ENCODE data around the gene C16orf92.

The C16orf92 gene

DNA sequence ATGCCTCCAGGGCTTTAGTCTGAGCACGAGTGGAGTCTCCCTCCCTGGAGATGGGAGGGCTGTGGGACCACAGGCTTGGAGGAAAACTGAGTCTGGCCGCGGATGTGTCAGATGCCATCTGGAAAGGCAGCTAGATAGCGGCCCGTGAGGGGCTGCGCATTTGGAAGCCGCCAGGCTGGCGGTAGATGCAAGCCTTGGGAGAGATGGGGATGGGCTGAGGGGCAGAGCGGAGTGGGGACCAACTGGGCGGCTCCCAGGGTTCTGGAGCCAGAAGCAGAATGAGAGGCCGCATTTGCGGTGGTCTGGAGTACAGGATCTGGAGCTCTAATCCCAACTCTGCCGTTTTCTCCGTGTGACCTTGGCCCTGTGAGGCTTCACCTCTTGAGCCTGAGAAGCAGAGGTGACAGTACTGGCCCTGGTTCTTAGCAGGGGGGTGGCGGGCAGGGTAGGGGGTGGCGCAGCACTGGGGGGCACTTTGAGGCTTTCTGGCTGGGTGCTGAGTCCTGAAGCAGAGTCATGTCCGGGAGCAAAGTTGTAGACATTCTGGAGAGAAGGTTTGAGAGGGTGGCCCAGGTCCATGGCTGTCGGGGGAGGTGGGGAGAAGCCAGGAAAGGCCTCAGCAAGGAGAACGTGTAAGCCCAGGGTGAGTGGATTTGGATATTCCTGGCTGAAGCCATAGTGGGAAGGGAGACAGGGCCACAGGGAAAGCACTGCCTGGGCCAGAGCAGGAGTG is 20.2 kb upstream of the C16orf92 start:
- no peak for DNase-seq (ENCODE audit: low read depth)
- TF ChIP-seq, protein P1, sequence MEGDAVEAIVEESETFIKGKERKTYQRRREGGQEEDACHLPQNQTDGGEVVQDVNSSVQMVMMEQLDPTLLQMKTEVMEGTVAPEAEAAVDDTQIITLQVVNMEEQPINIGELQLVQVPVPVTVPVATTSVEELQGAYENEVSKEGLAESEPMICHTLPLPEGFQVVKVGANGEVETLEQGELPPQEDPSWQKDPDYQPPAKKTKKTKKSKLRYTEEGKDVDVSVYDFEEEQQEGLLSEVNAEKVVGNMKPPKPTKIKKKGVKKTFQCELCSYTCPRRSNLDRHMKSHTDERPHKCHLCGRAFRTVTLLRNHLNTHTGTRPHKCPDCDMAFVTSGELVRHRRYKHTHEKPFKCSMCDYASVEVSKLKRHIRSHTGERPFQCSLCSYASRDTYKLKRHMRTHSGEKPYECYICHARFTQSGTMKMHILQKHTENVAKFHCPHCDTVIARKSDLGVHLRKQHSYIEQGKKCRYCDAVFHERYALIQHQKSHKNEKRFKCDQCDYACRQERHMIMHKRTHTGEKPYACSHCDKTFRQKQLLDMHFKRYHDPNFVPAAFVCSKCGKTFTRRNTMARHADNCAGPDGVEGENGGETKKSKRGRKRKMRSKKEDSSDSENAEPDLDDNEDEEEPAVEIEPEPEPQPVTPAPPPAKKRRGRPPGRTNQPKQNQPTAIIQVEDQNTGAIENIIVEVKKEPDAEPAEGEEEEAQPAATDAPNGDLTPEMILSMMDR (IDR thresholded peaks at IDR 0.05; ENCODE audit: low read length, missing control alignments): no peak
- no peak overlapping the region for H3K4me3 ChIP-seq (replicated peaks; ENCODE audit: low read depth, low read length)

DNA sequence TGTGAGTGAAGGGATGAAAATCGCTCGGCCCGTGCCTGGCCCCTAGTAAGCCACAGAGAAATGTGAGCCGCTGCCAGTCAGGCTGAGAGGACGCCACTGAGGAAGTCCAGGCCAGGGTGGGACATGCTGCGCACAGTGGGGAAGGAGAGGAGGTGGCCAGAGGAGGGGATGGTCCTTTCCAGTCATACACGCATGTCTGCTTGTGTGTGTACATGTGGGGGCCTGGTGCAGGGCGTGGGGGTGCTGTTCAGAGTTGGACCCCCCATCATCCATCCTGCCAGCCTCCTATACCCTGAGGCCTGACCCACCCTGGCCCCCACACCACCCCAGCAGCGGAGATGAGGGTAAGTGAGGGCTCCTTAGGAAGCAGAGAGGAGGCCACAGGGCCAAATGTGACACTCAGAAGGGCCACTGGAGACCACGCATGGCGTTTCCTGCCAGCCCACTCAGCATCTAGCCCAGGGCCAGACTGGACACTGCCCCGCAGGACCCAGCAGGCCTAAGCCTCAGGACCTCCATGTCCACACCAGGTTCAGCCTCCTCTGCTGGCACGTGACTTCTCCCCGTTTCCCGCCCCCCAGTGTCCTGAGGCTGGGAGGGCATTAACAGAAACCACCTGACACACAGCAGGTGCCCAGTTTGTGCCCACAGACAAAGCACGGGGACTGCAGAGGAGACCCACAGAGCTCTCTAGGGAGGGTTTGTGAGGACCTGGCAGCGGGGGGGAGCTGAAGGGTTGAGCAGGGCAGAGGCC is 19.2 kb upstream of the C16orf92 start:
- H3K4me3 ChIP-seq (replicated peaks; ENCODE audit: low read depth, low read length): no peak overlapping the region
- no peak for DNase-seq (ENCODE audit: low read depth)
- TF ChIP-seq, protein P1 (IDR thresholded peaks at IDR 0.05; ENCODE audit: low read length, missing control alignments): no peak

DNA sequence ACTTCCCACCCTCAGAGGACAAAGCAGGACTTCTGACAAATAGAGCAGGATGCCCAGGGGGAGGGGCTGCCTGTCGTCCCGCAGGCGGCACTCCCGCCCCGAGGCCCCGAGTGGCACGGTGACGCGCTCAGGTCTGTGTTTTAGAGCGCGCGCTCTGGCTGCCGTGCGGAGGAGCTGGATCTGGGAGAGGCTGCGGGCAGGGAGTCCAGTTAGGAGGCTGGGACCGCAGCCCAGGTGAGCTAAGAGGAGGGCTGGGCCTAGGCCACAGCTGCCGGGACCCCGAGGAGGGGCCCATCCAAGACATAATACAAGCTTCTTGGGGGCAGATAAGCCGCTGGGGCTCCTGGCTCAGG is 18.6 kb upstream of the C16orf92 start:
- no peak overlapping the region for H3K4me3 ChIP-seq (replicated peaks; ENCODE audit: low read depth, low read length)
- TF ChIP-seq, protein P1 (IDR thresholded peaks at IDR 0.05; ENCODE audit: low read length, missing control alignments): no peak
- DNase-seq (ENCODE audit: low read depth): no peak

DNA sequence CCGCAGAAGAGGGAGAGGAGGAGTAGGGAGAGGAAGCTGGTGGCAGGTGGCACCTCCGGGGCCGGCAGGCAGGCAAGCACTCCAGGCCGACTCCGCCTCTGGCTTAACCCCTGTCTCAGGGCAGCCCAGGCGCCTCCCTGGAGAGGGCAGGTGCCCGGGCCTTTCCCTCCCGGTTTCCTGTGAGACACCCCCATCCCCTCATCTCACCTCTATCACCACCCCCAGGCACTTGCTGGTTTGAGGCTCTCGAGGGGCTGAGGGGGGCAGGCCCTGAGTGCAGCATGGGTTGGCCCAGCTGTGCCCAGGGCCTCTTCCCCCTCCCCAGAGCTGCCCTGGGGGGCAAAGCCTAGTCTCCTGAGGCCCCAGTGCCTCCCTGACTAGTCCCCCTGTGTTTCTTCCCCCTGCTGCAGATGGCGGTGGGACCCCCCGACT is 18.2 kb upstream of the C16orf92 start:
- TF ChIP-seq, protein P1 (IDR thresholded peaks at IDR 0.05; ENCODE audit: low read length, missing control alignments): no peak
- DNase-seq (ENCODE audit: low read depth): no peak
- no peak overlapping the region for H3K4me3 ChIP-seq (replicated peaks; ENCODE audit: low read depth, low read length)

DNA sequence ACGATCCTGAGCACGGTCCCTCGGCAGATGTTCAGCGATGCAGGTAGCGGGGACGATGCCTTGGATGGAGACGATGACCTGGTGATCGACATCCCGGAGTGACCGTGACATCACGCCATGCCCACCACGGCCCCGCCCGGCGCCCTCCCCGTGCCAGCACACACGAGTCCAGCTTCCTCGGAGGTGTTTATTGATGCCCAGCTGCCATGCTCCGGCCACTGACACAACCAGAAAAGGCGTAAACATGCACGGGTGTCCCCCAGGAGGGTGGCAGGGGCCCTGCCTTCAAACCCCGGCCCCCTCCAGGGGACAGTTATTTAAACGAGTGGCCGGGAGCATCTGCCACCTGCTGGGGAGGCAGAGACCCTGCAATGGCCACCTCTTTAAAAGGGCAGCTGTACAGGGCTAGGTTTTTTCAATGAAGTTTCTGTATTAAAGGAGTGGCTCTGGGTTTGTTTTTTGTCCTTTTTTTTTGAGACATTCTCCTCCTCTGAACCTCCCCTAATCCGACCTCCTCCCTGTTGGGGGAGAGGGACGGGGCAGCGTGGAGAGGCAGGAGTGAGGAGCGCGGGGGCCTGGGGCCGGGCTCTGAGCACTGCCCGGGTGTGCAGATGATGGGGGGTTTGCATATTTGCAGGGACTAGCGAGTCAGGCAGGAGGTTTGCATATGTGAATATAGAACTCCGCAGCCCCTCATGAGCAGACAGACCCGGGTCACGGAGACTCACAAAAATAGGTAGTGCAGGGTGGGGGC is 17.5 kb upstream of the C16orf92 start:
- TF ChIP-seq, protein P1 (IDR thresholded peaks at IDR 0.05; ENCODE audit: low read length, missing control alignments): peak; percentile 83
- H3K4me3 ChIP-seq (replicated peaks; ENCODE audit: low read depth, low read length): no peak overlapping the region
- peak; percentile 52 for DNase-seq (ENCODE audit: low read depth)

DNA sequence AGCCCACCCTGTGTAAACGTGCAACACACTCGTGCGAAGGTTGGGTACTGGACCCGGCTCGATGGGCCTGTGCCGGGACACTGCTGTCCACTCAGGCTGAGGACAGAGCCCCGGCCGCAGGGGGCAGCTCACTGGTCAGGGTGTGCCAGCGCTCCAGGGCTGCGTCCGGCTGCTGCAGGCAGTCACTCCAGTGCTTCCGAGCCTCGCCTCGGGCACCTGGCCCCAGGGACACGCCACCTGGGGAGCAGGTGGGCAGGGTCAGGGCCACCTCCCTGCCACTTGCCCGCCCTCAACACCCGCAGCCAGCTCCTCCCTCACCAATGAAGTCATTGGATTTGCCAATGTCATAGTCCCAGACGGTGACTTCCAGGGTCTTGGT is 16.9 kb upstream of the C16orf92 start:
- H3K4me3 ChIP-seq (replicated peaks; ENCODE audit: low read depth, low read length): no peak overlapping the region
- TF ChIP-seq, protein P1 (IDR thresholded peaks at IDR 0.05; ENCODE audit: low read length, missing control alignments): no peak
- no peak for DNase-seq (ENCODE audit: low read depth)
